ENCODE data around the gene SCGB1C2. TPM values are rescaled to one million over a fixed set of nuclear protein-coding genes. Genes with fewer than 3 reads are reported as not detected.
"Not testable (repeated sequence)": the region's sequence is repeated elsewhere in the genome, so short reads cannot be mapped to it uniquely, and the experiment has no call there.

The SCGB1C2 gene
- polyA plus RNA-seq, 6 donors from 2014 or later = not detected

DNA sequence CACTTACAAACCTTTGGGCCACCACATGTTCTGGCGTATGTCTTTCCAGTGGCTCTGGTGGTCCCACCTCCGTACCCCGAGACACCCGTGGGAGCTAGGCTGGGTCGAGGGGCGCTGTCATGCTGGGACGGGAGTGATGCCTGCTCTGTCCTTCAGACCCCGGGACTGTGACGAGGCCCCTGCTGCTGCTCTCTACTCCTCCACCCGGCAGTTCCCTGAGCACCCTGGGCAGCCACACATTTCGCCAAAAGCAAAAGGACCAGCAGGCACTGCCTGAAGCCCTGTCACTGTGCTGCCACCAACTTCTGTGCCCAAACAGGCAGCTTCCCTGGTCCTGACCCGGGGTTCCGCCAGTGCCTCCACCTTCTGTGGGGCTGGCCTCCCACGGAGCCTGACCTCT lies 28.6 kb downstream of the SCGB1C2 start:
- Mint-ChIP-seq H3K4me3 (no peak overlapping the region), H3K9me3 (no peaks in the 10 kb centered on the region)

DNA sequence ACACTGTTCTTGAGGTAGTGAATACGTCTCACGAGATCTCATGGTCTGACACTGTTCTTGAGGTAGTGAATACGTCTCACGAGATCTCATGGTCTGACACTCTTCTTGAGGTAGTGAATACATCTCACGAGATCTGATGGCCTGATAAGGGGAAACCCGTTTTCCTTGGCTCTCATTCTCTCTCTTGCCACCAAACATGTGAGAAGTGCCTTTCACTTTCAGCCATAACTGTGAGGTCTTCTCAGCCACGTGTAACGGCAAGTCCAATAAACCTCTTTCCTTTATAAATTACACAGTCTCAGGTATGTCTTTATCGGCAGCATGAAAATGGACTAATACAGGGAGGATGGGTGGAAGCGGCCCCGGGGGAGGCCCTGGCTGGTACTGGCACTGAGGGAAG lies 31.2 kb downstream of the SCGB1C2 start:
- H3K4me3 Mint-ChIP-seq; H3K27ac Mint-ChIP-seq; DNase-seq; H3K4me1 Mint-ChIP-seq; H3K9me3 Mint-ChIP-seq; H3K36me3 Mint-ChIP-seq; ATAC-seq (ENCODE audit: low read depth in 2 of 2): not testable (repeated sequence)
- peaks cover 0 to 22% (median 5%) of the 10 kb centered on the region in 3 donors for H3K27me3 Mint-ChIP-seq

More for the DNA sequence above, 28.6 kb downstream of the SCGB1C2 start:
- Mint-ChIP-seq H3K36me3 (no peaks in the 10 kb centered on the region), H3K27ac (no peak overlapping the region), H3K27me3 (peaks cover 8 to 30% (median 16%) of the 10 kb centered on the region in 3 donors), H3K4me1 (no peaks in the 10 kb centered on the region)
- ATAC-seq (ENCODE audit: low read depth in 2 of 2) (no peak), DNase-seq (no peak)

DNA sequence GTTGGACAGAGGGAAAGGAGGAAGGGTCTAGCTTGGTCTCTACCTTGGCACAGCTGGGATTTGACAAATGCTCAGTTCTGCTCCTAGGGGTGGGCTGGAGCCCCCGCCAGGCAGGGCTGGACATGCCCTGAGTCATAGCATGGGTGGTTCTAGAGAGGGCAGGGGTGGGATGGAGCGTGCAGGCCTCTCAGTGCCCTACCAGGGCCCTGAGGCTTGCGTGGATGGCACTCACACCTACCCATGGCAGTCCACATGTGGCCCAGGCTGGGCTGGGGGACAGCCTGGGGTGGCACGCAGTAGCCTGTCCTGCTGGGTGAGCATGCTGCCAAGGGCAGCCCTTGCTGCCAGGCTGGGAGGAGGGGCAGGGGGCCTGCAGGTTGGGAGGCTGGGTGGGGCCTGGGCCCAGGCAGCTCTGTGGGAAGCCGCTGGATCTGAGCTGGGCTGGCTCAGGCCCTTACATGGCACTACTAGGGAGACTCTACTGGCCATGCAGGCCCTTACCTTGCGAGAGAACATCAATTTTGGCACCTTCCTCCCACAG lies 32.8 kb downstream of the SCGB1C2 start:
- H3K4me3 Mint-ChIP-seq = peak overlapping the region in 1 of 8 donors; percentile 22
- no peaks in the 10 kb centered on the region for H3K36me3 Mint-ChIP-seq
- peak overlapping the region in 1 of 6 donors; percentile 60 for H3K27ac Mint-ChIP-seq
- ATAC-seq (ENCODE audit: low read depth in 2 of 2) (no peak), DNase-seq (no peak)
- no peaks in the 10 kb centered on the region for H3K4me1 Mint-ChIP-seq
- no peaks in the 10 kb centered on the region for H3K9me3 Mint-ChIP-seq
- H3K27me3 Mint-ChIP-seq = peaks cover 7 to 17% (median 9%) of the 10 kb centered on the region in 3 donors

DNA sequence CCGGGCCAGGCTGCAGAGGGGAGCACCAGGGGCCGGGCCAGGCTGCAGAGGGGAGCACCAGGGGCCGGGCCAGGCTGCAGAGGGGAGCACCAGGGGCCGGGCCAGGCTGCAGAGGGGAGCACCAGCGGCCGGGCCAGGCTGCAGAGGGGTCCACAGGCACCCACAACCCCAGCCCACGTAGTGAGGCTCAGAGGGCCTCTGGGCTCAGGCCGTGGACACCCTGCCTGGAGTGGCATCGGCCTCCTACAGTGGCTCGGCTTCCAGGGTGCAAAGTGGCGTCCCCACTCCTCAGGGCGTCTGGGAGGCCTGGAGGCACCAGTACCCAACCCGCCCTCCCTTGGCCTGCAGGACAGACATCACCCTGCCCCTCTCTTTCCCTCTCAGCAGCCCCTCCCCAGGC lies 34.5 kb downstream of the SCGB1C2 start:
- no peak for DNase-seq
- H3K36me3 Mint-ChIP-seq = no peaks in the 10 kb centered on the region
- H3K4me1 Mint-ChIP-seq = no peaks in the 10 kb centered on the region
- H3K4me3 Mint-ChIP-seq = no peak overlapping the region
- no peaks in the 10 kb centered on the region for H3K9me3 Mint-ChIP-seq
- H3K27me3 Mint-ChIP-seq = peaks cover 7 to 17% (median 9%) of the 10 kb centered on the region in 3 donors
- no peak for ATAC-seq (ENCODE audit: low read depth in 2 of 2)
- H3K27ac Mint-ChIP-seq = no peak overlapping the region

DNA sequence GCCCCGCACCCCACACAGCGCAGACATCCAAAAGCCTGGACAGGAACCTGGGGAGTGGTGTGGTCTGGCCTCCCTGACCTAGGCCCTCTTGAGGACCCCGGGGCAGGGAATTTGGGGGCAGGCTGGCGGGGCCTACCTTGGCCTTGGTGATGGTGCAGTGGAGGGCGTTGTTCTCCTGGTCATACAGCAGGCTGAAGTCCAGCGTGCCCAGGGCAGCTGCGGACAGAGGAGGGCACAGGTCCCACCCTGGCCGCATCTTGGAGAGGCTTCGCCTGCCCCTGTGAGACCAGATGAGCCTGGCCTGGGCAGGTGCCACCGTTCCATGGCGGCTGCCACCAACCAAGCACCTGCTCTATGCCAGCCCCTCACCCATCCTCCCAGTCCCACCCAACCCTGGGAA lies 35.0 kb downstream of the SCGB1C2 start:
- ATAC-seq (ENCODE audit: low read depth in 2 of 2) (no peak), DNase-seq (no peak)
- H3K27ac Mint-ChIP-seq = no peak overlapping the region
- no peaks in the 10 kb centered on the region for H3K9me3 Mint-ChIP-seq
- peaks cover 10 to 20% (median 13%) of the 10 kb centered on the region in 3 donors for H3K27me3 Mint-ChIP-seq
- no peaks in the 10 kb centered on the region for H3K36me3 Mint-ChIP-seq
- H3K4me3 Mint-ChIP-seq = peak overlapping the region in 1 of 8 donors; percentile 42
- no peaks in the 10 kb centered on the region for H3K4me1 Mint-ChIP-seq

DNA sequence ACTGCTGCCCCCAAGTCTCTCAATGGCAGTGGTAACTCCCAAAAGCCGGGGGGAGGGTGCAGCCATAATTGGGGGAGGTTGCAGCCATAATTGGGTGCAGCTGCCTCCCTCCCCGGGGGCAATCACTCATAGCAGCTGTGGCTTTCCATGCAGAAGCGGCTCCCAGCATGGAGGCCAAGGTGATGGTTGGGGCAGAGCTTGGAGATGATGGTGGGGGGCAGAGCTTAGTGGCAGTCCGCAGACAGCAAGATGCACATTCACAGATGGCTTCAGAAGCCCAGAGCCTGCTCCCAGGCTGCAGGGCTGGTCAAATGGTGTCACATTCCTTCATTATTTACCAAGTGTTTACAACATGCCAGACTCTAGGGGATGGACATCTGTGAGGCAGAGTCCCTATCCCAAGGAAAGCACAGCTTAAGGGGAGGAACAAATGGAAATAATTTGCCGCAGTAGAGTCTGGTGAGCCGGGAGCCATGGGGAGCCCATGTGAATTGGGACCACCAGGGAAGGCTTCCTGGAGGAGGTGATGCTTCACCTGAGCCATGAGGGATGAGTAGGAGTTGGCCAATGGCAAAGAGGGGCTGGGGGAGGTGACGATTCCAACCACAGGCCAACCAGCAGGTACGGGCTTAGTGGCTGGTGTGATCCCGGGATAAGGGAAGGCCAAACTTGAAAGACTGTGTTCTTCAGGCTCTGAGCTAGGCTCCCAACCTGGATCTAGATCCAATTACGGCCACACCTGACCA lies 36.0 kb downstream of the SCGB1C2 start:
- Mint-ChIP-seq H3K9me3 (no peaks in the 10 kb centered on the region), H3K27me3 (peaks cover 19 to 28% (median 19%) of the 10 kb centered on the region in 3 donors), H3K27ac (no peak overlapping the region), H3K4me1 (no peaks in the 10 kb centered on the region), H3K4me3 (no peak overlapping the region), H3K36me3 (no peaks in the 10 kb centered on the region)
- DNase-seq = no peak
- ATAC-seq (ENCODE audit: low read depth in 2 of 2) = no peak

DNA sequence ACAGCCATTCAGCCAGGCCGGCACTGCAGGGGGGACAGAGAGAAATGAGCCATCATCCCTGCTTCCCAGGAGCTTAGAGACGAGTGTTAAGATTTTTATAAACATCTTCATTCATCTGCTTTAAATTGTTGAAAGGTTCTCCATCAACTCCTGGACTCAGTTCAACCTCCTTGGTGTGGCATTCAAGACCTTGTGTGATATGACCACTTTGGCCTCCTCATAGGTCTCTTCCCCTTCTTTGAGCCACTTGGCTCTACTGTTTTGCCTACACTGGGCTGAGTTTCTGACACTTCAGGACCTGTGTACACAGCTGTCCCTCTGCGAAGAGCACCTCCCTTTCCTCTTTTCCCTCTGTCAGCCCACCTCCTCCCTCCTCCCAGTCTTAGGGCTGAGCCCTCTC lies 39.8 kb downstream of the SCGB1C2 start:
- DNase-seq = no peak
- peaks cover 3 to 5% (median 4%) of the 10 kb centered on the region in 3 donors for H3K4me1 Mint-ChIP-seq
- no peak overlapping the region for H3K27ac Mint-ChIP-seq
- no peak for ATAC-seq (ENCODE audit: low read depth in 2 of 2)
- H3K9me3 Mint-ChIP-seq = peaks cover 0 to 3% (median 0%) of the 10 kb centered on the region in 7 donors
- H3K36me3 Mint-ChIP-seq = no peaks in the 10 kb centered on the region
- H3K4me3 Mint-ChIP-seq = no peak overlapping the region
- H3K27me3 Mint-ChIP-seq = peaks cover 23 to 35% (median 34%) of the 10 kb centered on the region in 3 donors

DNA sequence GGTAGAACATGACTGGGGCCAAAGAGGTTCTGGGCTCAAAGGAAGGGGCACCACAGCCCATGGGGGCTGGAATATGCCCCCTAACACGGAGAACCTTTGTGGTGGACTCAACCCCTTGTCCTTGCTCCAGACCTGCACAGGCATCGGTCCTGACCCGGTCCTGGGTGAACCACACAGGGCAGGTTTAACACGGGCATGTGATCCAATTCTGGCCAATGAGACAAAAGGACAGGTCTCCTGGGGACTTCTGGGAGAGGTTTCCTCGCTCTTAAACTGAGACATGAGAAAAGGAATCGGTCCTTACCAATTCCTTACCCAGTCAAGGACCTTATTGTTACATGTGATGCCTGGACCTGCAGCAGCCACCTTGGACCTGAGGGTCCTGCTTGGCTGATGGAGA lies 40.4 kb downstream of the SCGB1C2 start:
- peaks cover 0 to 3% (median 0%) of the 10 kb centered on the region in 7 donors for H3K9me3 Mint-ChIP-seq
- no peak for ATAC-seq (ENCODE audit: low read depth in 2 of 2)
- H3K36me3 Mint-ChIP-seq = no peaks in the 10 kb centered on the region
- H3K4me3 Mint-ChIP-seq = no peak overlapping the region
- no peak for DNase-seq
- H3K27me3 Mint-ChIP-seq = peaks cover 25 to 40% (median 38%) of the 10 kb centered on the region in 3 donors
- peaks cover 5 to 7% (median 7%) of the 10 kb centered on the region in 3 donors for H3K4me1 Mint-ChIP-seq
- no peak overlapping the region for H3K27ac Mint-ChIP-seq

DNA sequence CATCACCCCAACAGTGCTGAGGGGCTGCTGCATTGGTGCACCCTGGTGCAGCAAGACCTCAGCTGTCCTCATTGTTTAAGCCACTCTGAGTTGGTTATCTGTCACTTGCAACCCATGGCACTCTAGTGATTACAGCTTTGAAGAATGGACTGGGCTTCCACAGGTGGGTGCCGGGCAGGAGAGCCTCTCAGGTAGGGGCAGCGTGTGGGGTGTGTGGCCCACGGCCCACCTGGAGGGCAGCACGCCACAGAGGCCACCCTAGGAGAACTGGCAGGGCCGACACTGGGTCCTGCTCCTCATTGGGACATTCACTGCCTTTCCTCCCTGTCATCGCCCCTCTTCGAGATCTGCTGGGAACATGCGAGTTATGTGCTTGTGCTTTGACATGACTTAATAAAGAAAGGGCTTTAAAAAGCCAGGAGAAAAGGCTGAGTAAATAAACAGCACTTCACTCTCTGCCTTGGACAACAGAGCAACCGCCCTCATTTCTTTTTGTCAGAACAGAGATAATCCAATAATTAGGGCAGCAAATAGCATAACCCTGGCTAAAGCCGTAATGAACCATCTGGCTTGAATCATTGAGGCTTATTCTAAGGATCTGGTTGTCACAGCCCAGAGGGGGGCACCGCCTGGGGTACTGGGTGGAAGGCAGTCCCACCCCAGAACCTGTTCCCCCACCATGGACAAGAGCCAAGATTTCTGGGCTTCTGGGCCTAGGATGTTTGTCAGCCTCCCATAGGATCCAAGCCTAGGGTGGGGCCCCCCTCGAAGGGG lies 41.1 kb downstream of the SCGB1C2 start:
- Mint-ChIP-seq H3K36me3 (no peaks in the 10 kb centered on the region), H3K27me3 (peaks cover 33 to 47% (median 45%) of the 10 kb centered on the region in 3 donors), H3K4me3 (peak overlapping the region in 1 of 8 donors; percentile 63), H3K9me3 (peaks cover 0 to 3% (median 0%) of the 10 kb centered on the region in 7 donors), H3K4me1 (peaks cover 5 to 7% (median 7%) of the 10 kb centered on the region in 3 donors), H3K27ac (no peak overlapping the region)
- ATAC-seq (ENCODE audit: low read depth in 2 of 2) = no peak
- no peak for DNase-seq

DNA sequence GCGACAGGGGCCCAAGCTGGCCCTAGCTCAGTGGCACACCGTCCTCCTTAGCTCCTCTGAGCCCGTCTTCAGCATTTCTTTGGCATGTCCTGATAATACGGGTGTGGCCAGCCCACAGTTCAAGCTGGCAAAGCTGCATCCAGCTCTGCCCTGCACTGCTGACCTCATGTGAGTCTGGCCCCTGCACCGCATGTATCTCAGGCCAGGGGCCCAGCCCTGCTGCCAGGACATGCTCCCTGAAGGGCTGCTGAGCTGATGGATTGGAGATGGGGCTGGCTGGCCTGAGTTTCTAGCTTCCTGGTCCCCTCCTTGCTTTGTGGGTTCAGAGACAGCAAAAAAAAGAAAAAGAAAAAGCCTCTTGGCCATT lies 41.7 kb downstream of the SCGB1C2 start:
- H3K27me3 Mint-ChIP-seq = peaks cover 36 to 53% (median 51%) of the 10 kb centered on the region in 3 donors
- no peak for DNase-seq
- ATAC-seq (ENCODE audit: low read depth in 2 of 2) = no peak
- no peak overlapping the region for H3K27ac Mint-ChIP-seq
- H3K4me3 Mint-ChIP-seq = no peak overlapping the region
- peaks cover 5 to 7% (median 7%) of the 10 kb centered on the region in 3 donors for H3K4me1 Mint-ChIP-seq
- no peaks in the 10 kb centered on the region for H3K36me3 Mint-ChIP-seq
- peaks cover 0 to 4% (median 0%) of the 10 kb centered on the region in 7 donors for H3K9me3 Mint-ChIP-seq

DNA sequence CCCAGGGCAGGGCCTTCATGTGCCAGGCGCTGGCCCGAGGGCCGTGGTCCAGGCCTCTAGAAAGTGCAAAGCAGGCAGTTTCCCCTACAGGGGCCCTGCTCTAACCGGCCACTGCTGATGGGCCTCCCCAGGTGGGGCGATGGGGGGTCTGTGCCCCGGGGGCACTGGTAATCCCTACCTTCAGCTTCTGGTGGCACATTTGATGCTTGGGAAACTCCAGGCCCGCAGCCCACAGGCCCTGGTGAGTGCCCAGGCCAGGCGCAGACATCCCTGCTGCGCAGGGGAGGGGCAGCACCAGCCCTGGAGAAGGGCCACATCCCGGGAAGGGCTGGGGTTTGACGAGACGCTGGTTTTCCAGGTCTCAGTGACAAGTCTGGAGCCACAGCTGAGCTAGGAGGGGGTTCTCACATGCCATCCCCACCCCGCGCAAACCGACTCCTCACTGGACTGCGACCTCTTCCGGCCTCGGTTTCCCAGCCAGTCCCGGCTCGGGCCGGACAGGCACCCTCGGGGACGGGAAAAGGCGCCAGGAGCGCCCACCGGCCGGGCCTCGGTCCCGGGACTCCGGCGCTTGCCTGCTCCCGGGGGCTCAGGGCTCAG lies 42.5 kb downstream of the SCGB1C2 start:
- no peak overlapping the region for H3K4me3 Mint-ChIP-seq
- ATAC-seq (ENCODE audit: low read depth in 2 of 2) (no peak), DNase-seq (no peak)
- H3K9me3 Mint-ChIP-seq = peaks cover 0 to 4% (median 0%) of the 10 kb centered on the region in 7 donors
- H3K27ac Mint-ChIP-seq = no peak overlapping the region
- peaks cover 40 to 59% (median 55%) of the 10 kb centered on the region in 3 donors for H3K27me3 Mint-ChIP-seq
- peaks cover 5 to 7% (median 7%) of the 10 kb centered on the region in 3 donors for H3K4me1 Mint-ChIP-seq
- no peaks in the 10 kb centered on the region for H3K36me3 Mint-ChIP-seq

DNA sequence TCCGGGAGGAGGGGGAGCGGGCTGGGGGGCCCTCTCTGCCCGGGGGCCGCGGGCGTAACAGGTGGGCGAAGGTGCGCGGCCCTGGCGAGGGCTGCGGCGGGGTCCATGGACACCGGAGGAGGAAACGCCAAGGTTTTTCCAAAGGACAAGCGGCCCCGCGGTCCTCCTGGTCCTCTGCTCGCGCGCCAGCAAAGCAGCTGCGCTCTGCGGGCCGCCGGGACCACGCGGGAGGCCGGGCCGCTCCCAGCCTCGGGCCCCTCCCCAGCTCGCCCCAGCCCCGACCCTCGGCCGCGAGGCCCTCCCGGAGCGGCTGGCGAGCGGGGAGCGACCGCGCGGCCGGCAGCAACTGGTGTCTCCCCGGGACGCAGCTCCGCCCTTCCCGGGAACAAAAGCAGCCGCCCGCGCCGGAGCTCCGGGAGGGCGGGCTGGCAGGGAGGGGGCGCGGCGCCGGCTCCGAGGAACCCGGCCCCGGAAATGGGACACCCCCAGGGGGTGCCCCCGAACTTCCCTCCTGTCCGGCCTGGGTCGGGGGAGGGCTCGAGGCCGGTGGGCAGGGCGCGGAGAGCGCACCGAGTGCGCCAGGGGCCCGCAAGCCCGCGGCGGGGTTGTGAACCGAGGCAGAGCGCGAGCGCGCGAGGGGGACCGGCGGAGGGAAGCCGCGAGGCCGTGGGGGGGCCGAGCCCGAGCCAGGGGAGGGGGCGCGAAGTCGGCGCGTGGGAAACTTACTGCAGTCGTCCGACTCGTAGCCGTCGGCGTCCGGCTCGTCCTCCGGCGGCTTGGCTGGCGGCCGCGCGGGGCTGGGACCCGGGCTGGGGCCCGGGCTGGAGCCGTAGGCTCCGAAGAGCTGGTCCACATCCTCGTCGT lies 43.2 kb downstream of the SCGB1C2 start:
- Mint-ChIP-seq H3K27me3 (peaks cover 46 to 66% (median 62%) of the 10 kb centered on the region in 3 donors), H3K27ac (no peak overlapping the region), H3K4me3 (peak overlapping the region in 1 of 8 donors; percentile 29), H3K36me3 (no peaks in the 10 kb centered on the region), H3K4me1 (peaks cover 5 to 7% (median 7%) of the 10 kb centered on the region in 3 donors), H3K9me3 (peaks cover 0 to 4% (median 0%) of the 10 kb centered on the region in 7 donors)
- DNase-seq (no peak), ATAC-seq (ENCODE audit: low read depth in 2 of 2) (no peak)
